GM23338 (cell line): ENCODE results near the gene FIG4.

Experiments
- CREB1 ChIP-seq: fragments of 250-450 bp; sonication (Bioruptor Pico); IDR thresholded peaks from 2 replicates; pipeline ENCODE4 v1.5.0; 2020; ENCODE audit warnings: low read depth, mild to moderate bottlenecking, moderate library complexity
- EZH2 ChIP-seq: fragments of 200-600 bp; sonication (generic); IDR thresholded peaks from one replicate; pipeline ENCODE4 v1.8.0; 2017; ENCODE audit warnings: antibody characterized with exemption, mild to moderate bottlenecking, low read depth; ENCODE audit not compliant: unreplicated experiment
- EZH2phosphoT487 ChIP-seq: fragments of 200-600 bp; sonication (generic); IDR thresholded peaks from one replicate; pipeline ENCODE4 v1.8.1; 2018; ENCODE audit warnings: antibody characterized with exemption; ENCODE audit not compliant: unreplicated experiment
- JUNB ChIP-seq: IDR thresholded peaks from one replicate; pipeline ENCODE4 v1.6.1; 2016; ENCODE audit warnings: antibody characterized with exemption; ENCODE audit not compliant: unreplicated experiment
- POLR2AphosphoS5 ChIP-seq: IDR thresholded peaks from 2 replicates; pipeline ENCODE4 v1.6.1; 2016; ENCODE audit warnings: antibody characterized with exemption, low read depth
- STAT1 ChIP-seq: IDR thresholded peaks from one replicate; pipeline ENCODE4 v1.6.1; 2016; ENCODE audit warnings: antibody characterized with exemption; ENCODE audit not compliant: unreplicated experiment
- ZNF114 ChIP-seq: fragments of 250-450 bp; sonication (Bioruptor Pico); IDR thresholded peaks from 2 replicates; pipeline ENCODE4 v1.5.0; 2020; ENCODE audit warnings: mild to moderate bottlenecking, moderate library complexity
- ZNF331 ChIP-seq: fragments of 250-450 bp; sonication (Bioruptor Pico); IDR thresholded peaks from 2 replicates; pipeline ENCODE4 v1.5.0; 2020; ENCODE audit warnings: low read depth, mild to moderate bottlenecking, moderate library complexity
- TF ChIP-seq, protein P1 (sequence below), 2 experiments: fragments of 200-600 bp in 1 of 2; sonication (generic) in 1 of 2; conservative IDR thresholded peaks; 2 replicates each; pipeline versions ENCODE4 v1.5.1 to v1.6.1; 2016 to 2017; ENCODE audit warnings: antibody characterized with exemption in 2 of 2, low read depth in 2 of 2, mild to moderate bottlenecking in 2 of 2, moderate library complexity in 1 of 2
- TF ChIP-seq, protein P2 (sequence below): IDR thresholded peaks from one replicate; pipeline ENCODE4 v1.6.1; 2018; ENCODE audit warnings: antibody characterized with exemption; ENCODE audit not compliant: unreplicated experiment
- TF ChIP-seq, protein P3 (sequence below): fragments of 250-450 bp; sonication (Bioruptor Pico); IDR thresholded peaks from 2 replicates; pipeline ENCODE4 v1.5.0; 2020; ENCODE audit warnings: mild to moderate bottlenecking, moderate library complexity

DNA sequence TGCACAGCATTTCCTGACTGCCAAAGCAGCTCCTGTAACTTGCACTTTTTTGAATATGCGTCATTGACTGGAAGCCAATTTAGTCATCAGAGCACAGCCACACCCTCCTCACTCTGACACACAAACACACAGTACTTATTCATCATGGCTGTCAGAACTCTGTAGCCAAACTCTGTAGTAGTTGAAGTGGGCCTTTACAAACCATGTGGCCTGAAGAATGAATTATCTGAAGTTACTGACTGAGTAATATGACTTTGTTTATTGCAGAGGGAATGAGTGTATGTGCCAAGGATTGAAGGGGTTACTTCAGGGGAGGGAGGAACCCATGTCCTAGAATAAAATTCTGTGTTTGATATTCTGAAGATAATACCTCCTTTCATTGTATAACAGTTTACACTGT, 102.7 kb downstream of the FIG4 start:
- TF ChIP-seq, protein P1, sequence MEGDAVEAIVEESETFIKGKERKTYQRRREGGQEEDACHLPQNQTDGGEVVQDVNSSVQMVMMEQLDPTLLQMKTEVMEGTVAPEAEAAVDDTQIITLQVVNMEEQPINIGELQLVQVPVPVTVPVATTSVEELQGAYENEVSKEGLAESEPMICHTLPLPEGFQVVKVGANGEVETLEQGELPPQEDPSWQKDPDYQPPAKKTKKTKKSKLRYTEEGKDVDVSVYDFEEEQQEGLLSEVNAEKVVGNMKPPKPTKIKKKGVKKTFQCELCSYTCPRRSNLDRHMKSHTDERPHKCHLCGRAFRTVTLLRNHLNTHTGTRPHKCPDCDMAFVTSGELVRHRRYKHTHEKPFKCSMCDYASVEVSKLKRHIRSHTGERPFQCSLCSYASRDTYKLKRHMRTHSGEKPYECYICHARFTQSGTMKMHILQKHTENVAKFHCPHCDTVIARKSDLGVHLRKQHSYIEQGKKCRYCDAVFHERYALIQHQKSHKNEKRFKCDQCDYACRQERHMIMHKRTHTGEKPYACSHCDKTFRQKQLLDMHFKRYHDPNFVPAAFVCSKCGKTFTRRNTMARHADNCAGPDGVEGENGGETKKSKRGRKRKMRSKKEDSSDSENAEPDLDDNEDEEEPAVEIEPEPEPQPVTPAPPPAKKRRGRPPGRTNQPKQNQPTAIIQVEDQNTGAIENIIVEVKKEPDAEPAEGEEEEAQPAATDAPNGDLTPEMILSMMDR (conservative IDR thresholded peaks at IDR 0.05; ENCODE audit: low read depth in 2 of 2), result no peak
- no peak for TF ChIP-seq POLR2AphosphoS5
- TF ChIP-seq EZH2phosphoT487, result no peak
- TF ChIP-seq ZNF331 (CRISPR knock-in tag), result no peak
- no peak for TF ChIP-seq ZNF114 (CRISPR knock-in tag)
- no peak for TF ChIP-seq EZH2
- no peak for TF ChIP-seq CREB1 (CRISPR knock-in tag)
- no peak for TF ChIP-seq STAT1
- TF ChIP-seq, protein P2, sequence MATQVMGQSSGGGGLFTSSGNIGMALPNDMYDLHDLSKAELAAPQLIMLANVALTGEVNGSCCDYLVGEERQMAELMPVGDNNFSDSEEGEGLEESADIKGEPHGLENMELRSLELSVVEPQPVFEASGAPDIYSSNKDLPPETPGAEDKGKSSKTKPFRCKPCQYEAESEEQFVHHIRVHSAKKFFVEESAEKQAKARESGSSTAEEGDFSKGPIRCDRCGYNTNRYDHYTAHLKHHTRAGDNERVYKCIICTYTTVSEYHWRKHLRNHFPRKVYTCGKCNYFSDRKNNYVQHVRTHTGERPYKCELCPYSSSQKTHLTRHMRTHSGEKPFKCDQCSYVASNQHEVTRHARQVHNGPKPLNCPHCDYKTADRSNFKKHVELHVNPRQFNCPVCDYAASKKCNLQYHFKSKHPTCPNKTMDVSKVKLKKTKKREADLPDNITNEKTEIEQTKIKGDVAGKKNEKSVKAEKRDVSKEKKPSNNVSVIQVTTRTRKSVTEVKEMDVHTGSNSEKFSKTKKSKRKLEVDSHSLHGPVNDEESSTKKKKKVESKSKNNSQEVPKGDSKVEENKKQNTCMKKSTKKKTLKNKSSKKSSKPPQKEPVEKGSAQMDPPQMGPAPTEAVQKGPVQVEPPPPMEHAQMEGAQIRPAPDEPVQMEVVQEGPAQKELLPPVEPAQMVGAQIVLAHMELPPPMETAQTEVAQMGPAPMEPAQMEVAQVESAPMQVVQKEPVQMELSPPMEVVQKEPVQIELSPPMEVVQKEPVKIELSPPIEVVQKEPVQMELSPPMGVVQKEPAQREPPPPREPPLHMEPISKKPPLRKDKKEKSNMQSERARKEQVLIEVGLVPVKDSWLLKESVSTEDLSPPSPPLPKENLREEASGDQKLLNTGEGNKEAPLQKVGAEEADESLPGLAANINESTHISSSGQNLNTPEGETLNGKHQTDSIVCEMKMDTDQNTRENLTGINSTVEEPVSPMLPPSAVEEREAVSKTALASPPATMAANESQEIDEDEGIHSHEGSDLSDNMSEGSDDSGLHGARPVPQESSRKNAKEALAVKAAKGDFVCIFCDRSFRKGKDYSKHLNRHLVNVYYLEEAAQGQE, result no peak
- TF ChIP-seq JUNB, result no peak
- TF ChIP-seq, protein P3, sequence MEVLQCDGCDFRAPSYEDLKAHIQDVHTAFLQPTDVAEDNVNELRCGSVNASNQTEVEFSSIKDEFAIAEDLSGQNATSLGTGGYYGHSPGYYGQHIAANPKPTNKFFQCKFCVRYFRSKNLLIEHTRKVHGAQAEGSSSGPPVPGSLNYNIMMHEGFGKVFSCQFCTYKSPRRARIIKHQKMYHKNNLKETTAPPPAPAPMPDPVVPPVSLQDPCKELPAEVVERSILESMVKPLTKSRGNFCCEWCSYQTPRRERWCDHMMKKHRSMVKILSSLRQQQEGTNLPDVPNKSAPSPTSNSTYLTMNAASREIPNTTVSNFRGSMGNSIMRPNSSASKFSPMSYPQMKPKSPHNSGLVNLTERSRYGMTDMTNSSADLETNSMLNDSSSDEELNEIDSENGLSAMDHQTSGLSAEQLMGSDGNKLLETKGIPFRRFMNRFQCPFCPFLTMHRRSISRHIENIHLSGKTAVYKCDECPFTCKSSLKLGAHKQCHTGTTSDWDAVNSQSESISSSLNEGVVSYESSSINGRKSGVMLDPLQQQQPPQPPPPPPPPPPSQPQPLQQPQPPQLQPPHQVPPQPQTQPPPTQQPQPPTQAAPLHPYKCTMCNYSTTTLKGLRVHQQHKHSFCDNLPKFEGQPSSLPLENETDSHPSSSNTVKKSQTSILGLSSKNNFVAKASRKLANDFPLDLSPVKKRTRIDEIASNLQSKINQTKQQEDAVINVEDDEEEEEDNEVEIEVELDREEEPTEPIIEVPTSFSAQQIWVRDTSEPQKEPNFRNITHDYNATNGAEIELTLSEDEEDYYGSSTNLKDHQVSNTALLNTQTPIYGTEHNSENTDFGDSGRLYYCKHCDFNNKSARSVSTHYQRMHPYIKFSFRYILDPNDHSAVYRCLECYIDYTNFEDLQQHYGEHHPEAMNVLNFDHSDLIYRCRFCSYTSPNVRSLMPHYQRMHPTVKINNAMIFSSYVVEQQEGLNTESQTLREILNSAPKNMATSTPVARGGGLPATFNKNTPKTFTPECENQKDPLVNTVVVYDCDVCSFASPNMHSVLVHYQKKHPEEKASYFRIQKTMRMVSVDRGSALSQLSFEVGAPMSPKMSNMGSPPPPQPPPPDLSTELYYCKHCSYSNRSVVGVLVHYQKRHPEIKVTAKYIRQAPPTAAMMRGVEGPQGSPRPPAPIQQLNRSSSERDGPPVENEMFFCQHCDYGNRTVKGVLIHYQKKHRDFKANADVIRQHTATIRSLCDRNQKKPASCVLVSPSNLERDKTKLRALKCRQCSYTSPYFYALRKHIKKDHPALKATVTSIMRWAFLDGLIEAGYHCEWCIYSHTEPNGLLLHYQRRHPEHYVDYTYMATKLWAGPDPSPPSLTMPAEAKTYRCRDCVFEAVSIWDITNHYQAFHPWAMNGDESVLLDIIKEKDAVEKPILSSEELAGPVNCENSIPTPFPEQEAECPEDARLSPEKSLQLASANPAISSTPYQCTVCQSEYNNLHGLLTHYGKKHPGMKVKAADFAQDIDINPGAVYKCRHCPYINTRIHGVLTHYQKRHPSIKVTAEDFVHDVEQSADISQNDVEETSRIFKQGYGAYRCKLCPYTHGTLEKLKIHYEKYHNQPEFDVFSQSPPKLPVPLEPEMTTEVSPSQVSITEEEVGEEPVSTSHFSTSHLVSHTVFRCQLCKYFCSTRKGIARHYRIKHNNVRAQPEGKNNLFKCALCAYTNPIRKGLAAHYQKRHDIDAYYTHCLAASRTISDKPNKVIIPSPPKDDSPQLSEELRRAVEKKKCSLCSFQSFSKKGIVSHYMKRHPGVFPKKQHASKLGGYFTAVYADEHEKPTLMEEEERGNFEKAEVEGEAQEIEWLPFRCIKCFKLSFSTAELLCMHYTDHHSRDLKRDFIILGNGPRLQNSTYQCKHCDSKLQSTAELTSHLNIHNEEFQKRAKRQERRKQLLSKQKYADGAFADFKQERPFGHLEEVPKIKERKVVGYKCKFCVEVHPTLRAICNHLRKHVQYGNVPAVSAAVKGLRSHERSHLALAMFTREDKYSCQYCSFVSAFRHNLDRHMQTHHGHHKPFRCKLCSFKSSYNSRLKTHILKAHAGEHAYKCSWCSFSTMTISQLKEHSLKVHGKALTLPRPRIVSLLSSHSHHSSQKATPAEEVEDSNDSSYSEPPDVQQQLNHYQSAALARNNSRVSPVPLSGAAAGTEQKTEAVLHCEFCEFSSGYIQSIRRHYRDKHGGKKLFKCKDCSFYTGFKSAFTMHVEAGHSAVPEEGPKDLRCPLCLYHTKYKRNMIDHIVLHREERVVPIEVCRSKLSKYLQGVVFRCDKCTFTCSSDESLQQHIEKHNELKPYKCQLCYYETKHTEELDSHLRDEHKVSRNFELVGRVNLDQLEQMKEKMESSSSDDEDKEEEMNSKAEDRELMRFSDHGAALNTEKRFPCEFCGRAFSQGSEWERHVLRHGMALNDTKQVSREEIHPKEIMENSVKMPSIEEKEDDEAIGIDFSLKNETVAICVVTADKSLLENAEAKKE, result no peak
